IPS-NIHi11 (cell line): ENCODE measurements around the gene PARN.
"Not testable (repeated sequence)": the region's sequence is repeated elsewhere in the genome, so short reads cannot be mapped to it uniquely, and the experiment has no call there.

ENCODE experiments used
- DNase-seq: peaks from one replicate; pipeline ENCODE4 v3.0.0; 2012; ENCODE audit warnings: mixed read lengths, low spot score

Gene PARN

GRCh38 chr16:14629919-14630619 lies at the start of gene PARN:
Gene PARN (minus strand): TSS chr16:14630260. CDS start chr16:14630125, 135 bp downstream.
- peak; percentile 99 for DNase-seq

- no peak for DNase-seq
Measured at GRCh38 chr16:14678748-14679497, 48.9 kb upstream of the PARN start.

- DNase-seq, result no peak
Measured at GRCh38 chr16:14677627-14678026, 47.6 kb upstream of the PARN start.

- DNase-seq, result no peak
Measured at GRCh38 chr16:14676633-14677032, 46.6 kb upstream of the PARN start.

GRCh38 chr16:14672403-14672971 lies 42.4 kb upstream of the PARN start:
- no peak for DNase-seq

GRCh38 chr16:14669776-14670175 lies 39.7 kb upstream of the PARN start:
- no peak for DNase-seq

- no peak for DNase-seq
Measured at GRCh38 chr16:14668556-14669223, 38.6 kb upstream of the PARN start.

GRCh38 chr16:14667347-14668266 lies 37.5 kb upstream of the PARN start:
- no peak for DNase-seq

- no peak for DNase-seq
Measured at GRCh38 chr16:14658063-14658462, 28.0 kb upstream of the PARN start.

GRCh38 chr16:14652726-14653125 lies 22.7 kb upstream of the PARN start:
- no peak for DNase-seq

- no peak for DNase-seq
Measured at GRCh38 chr16:14650629-14651028, 20.6 kb upstream of the PARN start.

- no peak for DNase-seq
Measured at GRCh38 chr16:14649816-14650215, 19.8 kb upstream of the PARN start.

- DNase-seq, result no peak
Measured at GRCh38 chr16:14641926-14642325, 11.9 kb upstream of the PARN start.

- DNase-seq, result no peak
Measured at GRCh38 chr16:14641206-14641605, 11.1 kb upstream of the PARN start.

- no peak for DNase-seq
Measured at GRCh38 chr16:14640538-14640937, 10.5 kb upstream of the PARN start.

GRCh38 chr16:14636951-14637240 lies 6.8 kb upstream of the PARN start:
- not testable (repeated sequence) for DNase-seq

- DNase-seq, result not testable (repeated sequence)
Measured at GRCh38 chr16:14636179-14636950, 6.3 kb upstream of the PARN start.

GRCh38 chr16:14635395-14636165 lies 5.5 kb upstream of the PARN start:
- DNase-seq, result no peak

- DNase-seq, result no peak
Measured at GRCh38 chr16:14634389-14634725, 4.3 kb upstream of the PARN start.
